ENCODE results near the gene IPMK.

DNA sequence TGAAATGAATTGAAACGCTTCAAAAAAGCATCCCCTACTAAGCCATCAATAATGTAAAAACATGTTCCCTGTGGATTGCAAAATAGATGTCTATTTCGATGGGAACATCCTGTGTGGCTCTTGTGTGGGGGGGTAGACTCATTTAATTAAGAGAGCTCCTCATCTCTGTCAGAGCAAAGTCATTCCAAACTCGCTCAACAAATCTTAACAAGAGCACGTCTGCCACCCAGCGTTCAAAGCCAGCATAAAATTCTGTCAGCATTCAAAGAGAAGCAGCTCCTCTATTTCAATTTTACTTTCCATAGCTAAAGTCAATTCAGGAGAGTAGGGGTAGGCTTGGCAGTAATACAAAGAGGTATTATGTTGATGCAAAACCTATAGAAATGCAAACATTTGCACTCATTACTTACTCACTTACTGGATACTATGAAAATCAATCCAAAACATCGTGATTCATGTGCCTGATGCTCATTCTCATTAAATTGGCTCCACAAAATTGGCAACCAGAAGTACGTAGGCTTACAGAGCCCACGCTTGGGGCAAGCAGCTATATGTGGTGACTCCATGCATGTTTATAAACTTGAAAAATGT, 114.9 kb downstream of the IPMK start:
- no peak for TF ChIP-seq POLR2A (IDR thresholded peaks at IDR 0.05; ENCODE audit: low read length)
- TF ChIP-seq GATA1 (IDR thresholded peaks at IDR 0.05; ENCODE audit: low read depth, low read length) = no peak
